HepG2 (cell line): ENCODE measurements around the gene MT4. TPM values are rescaled to one million over a fixed set of nuclear protein-coding genes. Genes with fewer than 3 reads are reported as not detected.
A peak's percentile ranks its signal among the peaks of the same experiment; 100 is the strongest.

Experiments
- DNMT1 ChIP-seq: sonication (generic); formaldehyde crosslinking; IDR thresholded peaks from 2 replicates; pipeline ENCODE4 v1.5.1; 2020; ENCODE audit warnings: mild to moderate bottlenecking, missing genetic modification reagents
- IRF2 ChIP-seq: IDR thresholded peaks from 2 replicates; pipeline ENCODE4 v1.6.1; 2018; ENCODE audit warnings: missing genetic modification reagents, missing compliant biosample characterization
- NFRKB ChIP-seq: fragments of 450-650 bp; IDR thresholded peaks from 2 replicates; pipeline ENCODE4 v1.6.1; 2017
- PITX1 ChIP-seq: sonication (generic); formaldehyde crosslinking; IDR thresholded peaks from 2 replicates; pipeline ENCODE4 v1.5.1; 2020; ENCODE audit warnings: mild to moderate bottlenecking, missing genetic modification reagents
- ZBTB3 ChIP-seq: sonication (generic); formaldehyde crosslinking; IDR thresholded peaks from 2 replicates; pipeline ENCODE4 v1.4.0; 2020; ENCODE audit warnings: low read depth, mild to moderate bottlenecking, moderate library complexity, missing genetic modification reagents, borderline replicate concordance
- ZMYM3 ChIP-seq: sonication (generic); formaldehyde crosslinking; IDR thresholded peaks from 2 replicates; pipeline ENCODE4 v1.5.1; 2020; ENCODE audit warnings: mild to moderate bottlenecking, missing genetic modification reagents
- ZNF124 ChIP-seq: sonication (generic); formaldehyde crosslinking; IDR thresholded peaks from 2 replicates; pipeline ENCODE4 v1.4.0; 2020; ENCODE audit warnings: missing genetic modification reagents
- ZNF263 ChIP-seq: sonication (generic); formaldehyde crosslinking; IDR thresholded peaks from 2 replicates; pipeline ENCODE4 v1.4.0; 2020; ENCODE audit warnings: missing genetic modification reagents
- ZNF891 ChIP-seq: sonication (generic); formaldehyde crosslinking; IDR thresholded peaks from 2 replicates; pipeline ENCODE4 v1.5.0; 2020; ENCODE audit warnings: mild to moderate bottlenecking, missing genetic modification reagents
- polyA plus RNA-seq, 8 experiments: library from polyadenylated mRNA; depleted of rRNA in 3 of 8; stranded (reverse) in 7 of 8; unstranded in 1 of 8; fragments of >200 nt; fragmentation: Illumina TruSeq in 4 of 8; extraction: Trizol in 4 of 8; gene quantifications; 2 replicates each; pipeline versions ENCODE4 v1.2.1 to v1.2.3, GENCODE V29; 2011 to 2016; ENCODE audit warnings: low read depth in 4 of 8, missing spikeins in 1 of 8, mixed read lengths in 1 of 8; ENCODE audit not compliant: insufficient read depth in 1 of 8
- total RNA-seq, 5 experiments: library from RNA; depleted of rRNA; stranded (reverse); fragments of >200 nt; fragmentation: Illumina TruSeq; extraction: Trizol; gene quantifications; 2 replicates each; pipeline ENCODE4 v1.2.3, GENCODE V29; 2016; ENCODE audit warnings: low read depth in 1 of 5
- TF ChIP-seq, protein P1 (sequence below): sonication (generic); formaldehyde crosslinking; IDR thresholded peaks from 2 replicates; pipeline ENCODE4 v1.5.0; 2020; ENCODE audit warnings: mild to moderate bottlenecking, missing genetic modification reagents
- TF ChIP-seq, protein P2 (sequence below): sonication (generic); formaldehyde crosslinking; IDR thresholded peaks from 2 replicates; pipeline ENCODE4 v1.5.1; 2020; ENCODE audit warnings: mild to moderate bottlenecking, moderate library complexity, missing genetic modification reagents
- TF ChIP-seq, protein P3 (sequence below): sonication (generic); formaldehyde crosslinking; IDR thresholded peaks from 2 replicates; pipeline ENCODE4 v1.4.0; 2020; ENCODE audit warnings: mild to moderate bottlenecking, low read depth, missing genetic modification reagents
- TF ChIP-seq, protein P4 (sequence below): sonication (generic); formaldehyde crosslinking; IDR thresholded peaks from 2 replicates; pipeline ENCODE4 v1.5.0; 2020; ENCODE audit warnings: mild to moderate bottlenecking, missing genetic modification reagents, borderline replicate concordance

The MT4 gene
- total and polyA plus RNA-seq, 2 of the 13 experiments (the other 11 are each of a cell fraction or from before 2014, with no cell fraction given) = not detected

DNA sequence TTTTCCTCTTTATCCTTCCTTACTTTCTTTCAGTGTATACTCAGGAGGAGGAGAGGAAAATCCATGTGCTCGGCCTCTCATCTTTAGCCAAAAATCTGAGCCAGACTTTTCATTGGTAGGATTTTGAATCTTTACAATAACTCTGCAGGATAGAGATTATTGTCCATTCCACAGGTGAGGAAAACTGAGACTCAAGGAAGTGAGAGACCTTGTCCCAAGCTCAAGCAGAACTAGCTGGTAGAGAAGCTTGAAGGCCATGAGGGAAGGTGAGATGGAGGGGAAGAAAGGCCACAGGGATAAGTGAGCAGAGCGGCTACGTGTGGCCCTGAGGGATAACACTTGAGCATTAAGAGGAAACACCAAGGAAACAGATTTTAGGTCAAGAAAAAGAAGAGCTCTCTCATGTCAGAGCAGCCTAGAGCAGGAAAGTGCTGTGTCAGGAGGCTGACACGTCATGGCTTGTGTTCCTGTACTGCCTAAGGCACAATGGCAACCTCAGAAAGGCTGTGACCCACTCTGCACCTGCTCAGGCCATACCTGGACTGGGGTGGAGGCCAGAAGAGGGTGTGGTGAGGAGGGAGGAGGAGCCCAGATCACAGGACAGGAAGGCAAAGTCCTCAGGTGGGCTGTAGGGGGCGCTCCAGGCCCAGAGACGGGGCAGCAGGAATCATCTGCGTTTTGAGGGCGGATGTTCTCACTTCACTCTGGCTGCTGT lies 11.9 kb downstream of the MT4 start (continued):
- TF ChIP-seq, protein P1, sequence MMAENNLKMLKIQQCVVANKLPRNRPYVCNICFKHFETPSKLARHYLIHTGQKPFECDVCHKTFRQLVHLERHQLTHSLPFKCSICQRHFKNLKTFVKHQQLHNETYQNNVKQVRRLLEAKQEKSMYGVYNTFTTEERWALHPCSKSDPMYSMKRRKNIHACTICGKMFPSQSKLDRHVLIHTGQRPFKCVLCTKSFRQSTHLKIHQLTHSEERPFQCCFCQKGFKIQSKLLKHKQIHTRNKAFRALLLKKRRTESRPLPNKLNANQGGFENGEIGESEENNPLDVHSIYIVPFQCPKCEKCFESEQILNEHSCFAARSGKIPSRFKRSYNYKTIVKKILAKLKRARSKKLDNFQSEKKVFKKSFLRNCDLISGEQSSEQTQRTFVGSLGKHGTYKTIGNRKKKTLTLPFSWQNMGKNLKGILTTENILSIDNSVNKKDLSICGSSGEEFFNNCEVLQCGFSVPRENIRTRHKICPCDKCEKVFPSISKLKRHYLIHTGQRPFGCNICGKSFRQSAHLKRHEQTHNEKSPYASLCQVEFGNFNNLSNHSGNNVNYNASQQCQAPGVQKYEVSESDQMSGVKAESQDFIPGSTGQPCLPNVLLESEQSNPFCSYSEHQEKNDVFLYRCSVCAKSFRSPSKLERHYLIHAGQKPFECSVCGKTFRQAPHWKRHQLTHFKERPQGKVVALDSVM (CRISPR knock-in tag) = peak; percentile 46
- TF ChIP-seq, protein P2, sequence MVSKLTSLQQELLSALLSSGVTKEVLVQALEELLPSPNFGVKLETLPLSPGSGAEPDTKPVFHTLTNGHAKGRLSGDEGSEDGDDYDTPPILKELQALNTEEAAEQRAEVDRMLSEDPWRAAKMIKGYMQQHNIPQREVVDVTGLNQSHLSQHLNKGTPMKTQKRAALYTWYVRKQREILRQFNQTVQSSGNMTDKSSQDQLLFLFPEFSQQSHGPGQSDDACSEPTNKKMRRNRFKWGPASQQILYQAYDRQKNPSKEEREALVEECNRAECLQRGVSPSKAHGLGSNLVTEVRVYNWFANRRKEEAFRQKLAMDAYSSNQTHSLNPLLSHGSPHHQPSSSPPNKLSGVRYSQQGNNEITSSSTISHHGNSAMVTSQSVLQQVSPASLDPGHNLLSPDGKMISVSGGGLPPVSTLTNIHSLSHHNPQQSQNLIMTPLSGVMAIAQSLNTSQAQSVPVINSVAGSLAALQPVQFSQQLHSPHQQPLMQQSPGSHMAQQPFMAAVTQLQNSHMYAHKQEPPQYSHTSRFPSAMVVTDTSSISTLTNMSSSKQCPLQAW (CRISPR knock-in tag) = peak; percentile 74
- TF ChIP-seq PITX1 (CRISPR knock-in tag) (peak; percentile 55; the same call in 1 of the 2 replicates), ZNF124 (CRISPR knock-in tag) (no peak), IRF2 (0 out of 2 replicates have a peak, but pooled peaks have one; percentile 54), ZNF263 (peak; percentile 64; the same call in 1 of the 2 replicates), ZNF891 (CRISPR knock-in tag) (no peak), ZMYM3 (0 out of 2 replicates have a peak, but pooled peaks have one; percentile 48), NFRKB (no peak), ZBTB3 (no peak), DNMT1 (no peak)
- TF ChIP-seq, protein P3, sequence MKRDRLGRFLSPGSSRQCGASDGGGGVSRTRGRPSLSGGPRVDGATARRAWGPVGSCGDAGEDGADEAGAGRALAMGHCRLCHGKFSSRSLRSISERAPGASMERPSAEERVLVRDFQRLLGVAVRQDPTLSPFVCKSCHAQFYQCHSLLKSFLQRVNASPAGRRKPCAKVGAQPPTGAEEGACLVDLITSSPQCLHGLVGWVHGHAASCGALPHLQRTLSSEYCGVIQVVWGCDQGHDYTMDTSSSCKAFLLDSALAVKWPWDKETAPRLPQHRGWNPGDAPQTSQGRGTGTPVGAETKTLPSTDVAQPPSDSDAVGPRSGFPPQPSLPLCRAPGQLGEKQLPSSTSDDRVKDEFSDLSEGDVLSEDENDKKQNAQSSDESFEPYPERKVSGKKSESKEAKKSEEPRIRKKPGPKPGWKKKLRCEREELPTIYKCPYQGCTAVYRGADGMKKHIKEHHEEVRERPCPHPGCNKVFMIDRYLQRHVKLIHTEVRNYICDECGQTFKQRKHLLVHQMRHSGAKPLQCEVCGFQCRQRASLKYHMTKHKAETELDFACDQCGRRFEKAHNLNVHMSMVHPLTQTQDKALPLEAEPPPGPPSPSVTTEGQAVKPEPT (CRISPR knock-in tag) = peak; percentile 53; the same call in 1 of the 2 replicates
- TF ChIP-seq, protein P4, sequence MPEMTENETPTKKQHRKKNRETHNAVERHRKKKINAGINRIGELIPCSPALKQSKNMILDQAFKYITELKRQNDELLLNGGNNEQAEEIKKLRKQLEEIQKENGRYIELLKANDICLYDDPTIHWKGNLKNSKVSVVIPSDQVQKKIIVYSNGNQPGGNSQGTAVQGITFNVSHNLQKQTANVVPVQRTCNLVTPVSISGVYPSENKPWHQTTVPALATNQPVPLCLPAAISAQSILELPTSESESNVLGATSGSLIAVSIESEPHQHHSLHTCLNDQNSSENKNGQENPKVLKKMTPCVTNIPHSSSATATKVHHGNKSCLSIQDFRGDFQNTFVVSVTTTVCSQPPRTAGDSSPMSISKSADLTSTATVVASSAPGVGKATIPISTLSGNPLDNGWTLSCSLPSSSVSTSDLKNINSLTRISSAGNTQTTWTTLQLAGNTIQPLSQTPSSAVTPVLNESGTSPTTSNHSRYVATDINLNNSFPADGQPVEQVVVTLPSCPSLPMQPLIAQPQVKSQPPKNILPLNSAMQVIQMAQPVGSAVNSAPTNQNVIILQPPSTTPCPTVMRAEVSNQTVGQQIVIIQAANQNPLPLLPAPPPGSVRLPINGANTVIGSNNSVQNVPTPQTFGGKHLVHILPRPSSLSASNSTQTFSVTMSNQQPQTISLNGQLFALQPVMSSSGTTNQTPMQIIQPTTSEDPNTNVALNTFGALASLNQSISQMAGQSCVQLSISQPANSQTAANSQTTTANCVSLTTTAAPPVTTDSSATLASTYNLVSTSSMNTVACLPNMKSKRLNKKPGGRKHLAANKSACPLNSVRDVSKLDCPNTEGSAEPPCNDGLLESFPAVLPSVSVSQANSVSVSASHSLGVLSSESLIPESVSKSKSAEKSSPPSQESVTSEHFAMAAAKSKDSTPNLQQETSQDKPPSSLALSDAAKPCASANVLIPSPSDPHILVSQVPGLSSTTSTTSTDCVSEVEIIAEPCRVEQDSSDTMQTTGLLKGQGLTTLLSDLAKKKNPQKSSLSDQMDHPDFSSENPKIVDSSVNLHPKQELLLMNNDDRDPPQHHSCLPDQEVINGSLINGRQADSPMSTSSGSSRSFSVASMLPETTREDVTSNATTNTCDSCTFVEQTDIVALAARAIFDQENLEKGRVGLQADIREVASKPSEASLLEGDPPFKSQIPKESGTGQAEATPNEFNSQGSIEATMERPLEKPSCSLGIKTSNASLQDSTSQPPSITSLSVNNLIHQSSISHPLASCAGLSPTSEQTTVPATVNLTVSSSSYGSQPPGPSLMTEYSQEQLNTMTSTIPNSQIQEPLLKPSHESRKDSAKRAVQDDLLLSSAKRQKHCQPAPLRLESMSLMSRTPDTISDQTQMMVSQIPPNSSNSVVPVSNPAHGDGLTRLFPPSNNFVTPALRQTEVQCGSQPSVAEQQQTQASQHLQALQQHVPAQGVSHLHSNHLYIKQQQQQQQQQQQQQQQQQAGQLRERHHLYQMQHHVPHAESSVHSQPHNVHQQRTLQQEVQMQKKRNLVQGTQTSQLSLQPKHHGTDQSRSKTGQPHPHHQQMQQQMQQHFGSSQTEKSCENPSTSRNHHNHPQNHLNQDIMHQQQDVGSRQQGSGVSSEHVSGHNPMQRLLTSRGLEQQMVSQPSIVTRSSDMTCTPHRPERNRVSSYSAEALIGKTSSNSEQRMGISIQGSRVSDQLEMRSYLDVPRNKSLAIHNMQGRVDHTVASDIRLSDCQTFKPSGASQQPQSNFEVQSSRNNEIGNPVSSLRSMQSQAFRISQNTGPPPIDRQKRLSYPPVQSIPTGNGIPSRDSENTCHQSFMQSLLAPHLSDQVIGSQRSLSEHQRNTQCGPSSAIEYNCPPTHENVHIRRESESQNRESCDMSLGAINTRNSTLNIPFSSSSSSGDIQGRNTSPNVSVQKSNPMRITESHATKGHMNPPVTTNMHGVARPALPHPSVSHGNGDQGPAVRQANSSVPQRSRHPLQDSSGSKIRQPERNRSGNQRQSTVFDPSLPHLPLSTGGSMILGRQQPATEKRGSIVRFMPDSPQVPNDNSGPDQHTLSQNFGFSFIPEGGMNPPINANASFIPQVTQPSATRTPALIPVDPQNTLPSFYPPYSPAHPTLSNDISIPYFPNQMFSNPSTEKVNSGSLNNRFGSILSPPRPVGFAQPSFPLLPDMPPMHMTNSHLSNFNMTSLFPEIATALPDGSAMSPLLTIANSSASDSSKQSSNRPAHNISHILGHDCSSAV (CRISPR knock-in tag) = no peak
